GM06990 (cell line): Measurements from ENCODE around the gene NDUFA12.

ENCODE experiments used
- DNase-seq: peaks from one replicate; pipeline ENCODE4 v3.0.0-alpha.2; 2011; ENCODE audit not compliant: insufficient read length; ENCODE audit errors: extremely low read depth
- H3K27me3 ChIP-seq: replicated peaks from 2 replicates; pipeline ENCODE4 v1.6.0; 2011; ENCODE audit warnings: low read length; ENCODE audit not compliant: control insufficient read depth, insufficient read depth
- H3K36me3 ChIP-seq: 2 replicates; pipeline ENCODE4 v1.5.1; 2011; ENCODE audit warnings: low read length; ENCODE audit not compliant: control insufficient read depth, insufficient read depth
- H3K4me3 ChIP-seq: replicated peaks from 2 replicates; pipeline ENCODE4 v1.5.1; 2011; ENCODE audit warnings: low read depth, mild to moderate bottlenecking, control low read depth, low read length
- CTCF ChIP-seq: IDR thresholded peaks from 2 replicates; pipeline ENCODE4 v1.5.1; 2011; ENCODE audit warnings: low read length, control low read depth, mild to moderate bottlenecking, inconsistent platforms; ENCODE audit not compliant: insufficient read depth, poor library complexity, severe bottlenecking

Gene NDUFA12

GRCh38 chr12:95017482-95017881 lies 14.0 kb upstream of the NDUFA12 start:
- H3K4me3 ChIP-seq = no peak overlapping the region
- no peaks in the 10 kb centered on the region for H3K27me3 ChIP-seq
- no peaks in the 10 kb centered on the region; the same call in 1 of the 2 replicates for H3K36me3 ChIP-seq
- no peak for TF ChIP-seq CTCF
- no peak for DNase-seq

- no peaks in the 10 kb centered on the region for H3K27me3 ChIP-seq
- H3K4me3 ChIP-seq = no peak overlapping the region
- TF ChIP-seq CTCF = no peak
- no peak for DNase-seq
- no peaks in the 10 kb centered on the region; the same call in 1 of the 2 replicates for H3K36me3 ChIP-seq
Measured at GRCh38 chr12:95016120-95016519, 12.6 kb upstream of the NDUFA12 start.

GRCh38 chr12:95014554-95014953 lies 11.1 kb upstream of the NDUFA12 start:
- Histone ChIP-seq H3K27me3 (no peaks in the 10 kb centered on the region), H3K4me3 (no peak overlapping the region), H3K36me3 (no peaks in the 10 kb centered on the region; the same call in 1 of the 2 replicates)
- DNase-seq = no peak
- TF ChIP-seq CTCF = no peak

- H3K27me3 ChIP-seq = no peaks in the 10 kb centered on the region
- no peaks in the 10 kb centered on the region for H3K36me3 ChIP-seq
- H3K4me3 ChIP-seq = no peak overlapping the region
- no peak for DNase-seq
- no peak for TF ChIP-seq CTCF
Measured at GRCh38 chr12:95006206-95006605, 2.7 kb upstream of the NDUFA12 start.

- Histone ChIP-seq H3K36me3 (no peaks in the 10 kb centered on the region; the same call in 1 of the 2 replicates), H3K4me3 (no peak overlapping the region), H3K27me3 (no peaks in the 10 kb centered on the region)
- TF ChIP-seq CTCF = no peak
- no peak for DNase-seq
Measured at GRCh38 chr12:95004610-95005009, 1.1 kb upstream of the NDUFA12 start.

GRCh38 chr12:95003921-95004272 lies 400 bp upstream of the NDUFA12 start:
- no peak for TF ChIP-seq CTCF
- Histone ChIP-seq H3K27me3 (no peaks in the 10 kb centered on the region), H3K36me3 (no peaks in the 10 kb centered on the region; the same call in 1 of the 2 replicates), H3K4me3 (peak overlapping the region; percentile 82)
- no peak for DNase-seq
